Hepatocyte (in vitro differentiated cells): Measurements from ENCODE around the gene BCL3. TPM values are rescaled to one million over a fixed set of nuclear protein-coding genes. Genes with fewer than 3 reads are reported as not detected.

Experiments
- DNase-seq: peaks from one replicate; pipeline ENCODE4 v3.0.0-alpha.2; 2016; ENCODE audit warnings: low spot score
- H2AFZ ChIP-seq: fragments of 200-600 bp; sonication (generic); 2 replicates; pipeline ENCODE4 v1.6.0; 2016; ENCODE audit warnings: antibody characterized with exemption, mild to moderate bottlenecking
- H3K27ac ChIP-seq: fragments of 200-600 bp; sonication (generic); 2 replicates; pipeline ENCODE4 v1.5.1; 2016; ENCODE audit warnings: mild to moderate bottlenecking
- H3K27me3 ChIP-seq: fragments of 200-600 bp; sonication (generic); 2 replicates; pipeline ENCODE4 v1.6.1; 2016
- H3K36me3 ChIP-seq: fragments of 200-600 bp; sonication (generic); replicated peaks from 2 replicates; pipeline ENCODE4 v1.5.1; 2016; ENCODE audit warnings: low read depth; ENCODE audit not compliant: insufficient read depth
- H3K4me1 ChIP-seq: fragments of 200-600 bp; sonication (generic); 2 replicates; pipeline ENCODE4 v1.5.1; 2016; ENCODE audit warnings: mild to moderate bottlenecking, moderate library complexity; ENCODE audit not compliant: insufficient read depth
- H3K4me2 ChIP-seq: fragments of 200-600 bp; sonication (generic); 2 replicates; pipeline ENCODE4 v1.6.0; 2016
- H3K4me3 ChIP-seq: fragments of 200-600 bp; sonication (generic); 2 replicates; pipeline ENCODE4 v1.5.1; 2016; ENCODE audit warnings: mild to moderate bottlenecking
- H3K79me2 ChIP-seq: fragments of 200-600 bp; sonication (generic); 2 replicates; pipeline ENCODE4 v1.6.0; 2017; ENCODE audit warnings: mild to moderate bottlenecking
- H3K9me2 ChIP-seq: fragments of 200-600 bp; sonication (generic); replicated peaks from 2 replicates; pipeline ENCODE4 v1.6.0; 2017; ENCODE audit warnings: mild to moderate bottlenecking; ENCODE audit not compliant: insufficient read depth
- H3K9me3 ChIP-seq: fragments of 200-600 bp; sonication (generic); 2 replicates; pipeline ENCODE4 v1.5.1; 2016; ENCODE audit warnings: low read depth, mild to moderate bottlenecking
- H4K20me1 ChIP-seq: fragments of 200-600 bp; sonication (generic); 2 replicates; pipeline ENCODE4 v1.6.0; 2016; ENCODE audit warnings: mild to moderate bottlenecking; ENCODE audit not compliant: insufficient read depth, poor library complexity, severe bottlenecking
- EZH2 ChIP-seq: fragments of 200-600 bp; sonication (generic); IDR thresholded peaks from 2 replicates; pipeline ENCODE4 v1.6.1; 2016; ENCODE audit warnings: antibody characterized with exemption, mild to moderate bottlenecking, borderline replicate concordance
- EZH2phosphoT487 ChIP-seq: fragments of 200-600 bp; sonication (generic); IDR thresholded peaks from one replicate; pipeline ENCODE4 v1.6.1; 2018; ENCODE audit warnings: antibody characterized with exemption, mild to moderate bottlenecking, low read depth, moderate library complexity; ENCODE audit not compliant: unreplicated experiment, severe bottlenecking
- WGBS: methylation state at CpG from one replicate; pipeline ENCODE4 v1.1.6; 2016; ENCODE audit warnings: low lambda C conversion rate; ENCODE audit errors: missing lambda C conversion rate; 5-methylcytosine and 5-hydroxymethylcytosine counted together
- polyA plus RNA-seq: library from polyadenylated mRNA; unstranded; fragments of >200 nt; fragmentation: Nextera tagmentation; extraction: Ambion mirVana; gene quantifications from 2 replicates; pipeline ENCODE4 v1.2.1, GENCODE V29; 2016
- total RNA-seq: library from RNA; depleted of rRNA; stranded (reverse); fragments of >200 nt; gene quantifications from 2 replicates; pipeline ENCODE4 v1.2.3, GENCODE V29; 2014
- TF ChIP-seq, protein P1 (sequence below): fragments of 200-600 bp; sonication (generic); IDR thresholded peaks from 2 replicates; pipeline ENCODE4 v1.5.1; 2016; ENCODE audit warnings: antibody characterized with exemption, mild to moderate bottlenecking; ENCODE audit not compliant: poor library complexity

BCL3 gene
- total and polyA plus RNA-seq, 2 experiments from 2014 or later = 6.3 to 45.7 TPM

DNA sequence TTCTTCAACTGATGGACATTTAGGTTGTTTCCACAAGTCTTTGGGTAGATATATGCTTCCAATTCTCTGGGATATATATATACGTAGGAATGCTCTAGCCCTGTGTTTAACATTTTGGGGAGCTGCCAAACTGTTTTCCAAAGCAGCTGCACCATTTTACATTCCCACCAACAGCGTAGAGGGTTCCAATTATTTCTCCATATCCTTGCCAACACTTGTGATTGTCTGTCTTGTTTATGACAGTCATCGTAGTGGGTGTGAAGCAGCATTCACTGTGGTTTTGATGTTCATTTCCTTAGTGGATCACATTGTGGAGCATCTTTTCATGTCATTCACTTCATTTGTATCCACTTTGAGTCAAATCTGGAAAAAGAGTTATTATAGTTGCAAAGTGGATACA is 24.5 kb downstream of the BCL3 start:
- DNase-seq = no peak
- no peak overlapping the region for H2AFZ ChIP-seq
- WGBS = 62% methylated on average over 3 of the region's 3 CpGs
- H3K9me2 ChIP-seq = no peaks in the 10 kb centered on the region
- no peaks in the 10 kb centered on the region for H3K79me2 ChIP-seq
- H4K20me1 ChIP-seq = no peaks in the 10 kb centered on the region
- no peaks in the 10 kb centered on the region for H3K27me3 ChIP-seq
- no peak for TF ChIP-seq EZH2
- no peak for TF ChIP-seq EZH2phosphoT487
- TF ChIP-seq, protein P1, sequence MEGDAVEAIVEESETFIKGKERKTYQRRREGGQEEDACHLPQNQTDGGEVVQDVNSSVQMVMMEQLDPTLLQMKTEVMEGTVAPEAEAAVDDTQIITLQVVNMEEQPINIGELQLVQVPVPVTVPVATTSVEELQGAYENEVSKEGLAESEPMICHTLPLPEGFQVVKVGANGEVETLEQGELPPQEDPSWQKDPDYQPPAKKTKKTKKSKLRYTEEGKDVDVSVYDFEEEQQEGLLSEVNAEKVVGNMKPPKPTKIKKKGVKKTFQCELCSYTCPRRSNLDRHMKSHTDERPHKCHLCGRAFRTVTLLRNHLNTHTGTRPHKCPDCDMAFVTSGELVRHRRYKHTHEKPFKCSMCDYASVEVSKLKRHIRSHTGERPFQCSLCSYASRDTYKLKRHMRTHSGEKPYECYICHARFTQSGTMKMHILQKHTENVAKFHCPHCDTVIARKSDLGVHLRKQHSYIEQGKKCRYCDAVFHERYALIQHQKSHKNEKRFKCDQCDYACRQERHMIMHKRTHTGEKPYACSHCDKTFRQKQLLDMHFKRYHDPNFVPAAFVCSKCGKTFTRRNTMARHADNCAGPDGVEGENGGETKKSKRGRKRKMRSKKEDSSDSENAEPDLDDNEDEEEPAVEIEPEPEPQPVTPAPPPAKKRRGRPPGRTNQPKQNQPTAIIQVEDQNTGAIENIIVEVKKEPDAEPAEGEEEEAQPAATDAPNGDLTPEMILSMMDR = no peak
- H3K36me3 ChIP-seq = no peaks in the 10 kb centered on the region
- no peaks in the 10 kb centered on the region for H3K9me3 ChIP-seq
- H3K4me2 ChIP-seq = no peak overlapping the region
- H3K4me1 ChIP-seq = peaks cover 13% of the 10 kb centered on the region
- H3K4me3 ChIP-seq = no peak overlapping the region
- H3K27ac ChIP-seq = no peak overlapping the region

GRCh38 chr19:44775676-44776240 is 27.2 kb downstream of the BCL3 start:
- no peak for DNase-seq
- TF ChIP-seq EZH2phosphoT487 = no peak
- TF ChIP-seq, protein P1 = no peak
- TF ChIP-seq EZH2 = no peak
- Histone ChIP-seq H3K79me2 (peaks cover 14% of the 10 kb centered on the region), H3K36me3 (no peaks in the 10 kb centered on the region), H3K27ac (peak overlapping the region; percentile 57), H3K4me3 (no peak overlapping the region), H3K27me3 (no peaks in the 10 kb centered on the region), H4K20me1 (no peaks in the 10 kb centered on the region), H2AFZ (no peak overlapping the region), H3K4me2 (peak overlapping the region; percentile 75), H3K9me3 (no peaks in the 10 kb centered on the region), H3K4me1 (peaks cover 13% of the 10 kb centered on the region), H3K9me2 (no peaks in the 10 kb centered on the region)
- 87% methylated on average over 6 of the region's 6 CpGs for WGBS

DNA sequence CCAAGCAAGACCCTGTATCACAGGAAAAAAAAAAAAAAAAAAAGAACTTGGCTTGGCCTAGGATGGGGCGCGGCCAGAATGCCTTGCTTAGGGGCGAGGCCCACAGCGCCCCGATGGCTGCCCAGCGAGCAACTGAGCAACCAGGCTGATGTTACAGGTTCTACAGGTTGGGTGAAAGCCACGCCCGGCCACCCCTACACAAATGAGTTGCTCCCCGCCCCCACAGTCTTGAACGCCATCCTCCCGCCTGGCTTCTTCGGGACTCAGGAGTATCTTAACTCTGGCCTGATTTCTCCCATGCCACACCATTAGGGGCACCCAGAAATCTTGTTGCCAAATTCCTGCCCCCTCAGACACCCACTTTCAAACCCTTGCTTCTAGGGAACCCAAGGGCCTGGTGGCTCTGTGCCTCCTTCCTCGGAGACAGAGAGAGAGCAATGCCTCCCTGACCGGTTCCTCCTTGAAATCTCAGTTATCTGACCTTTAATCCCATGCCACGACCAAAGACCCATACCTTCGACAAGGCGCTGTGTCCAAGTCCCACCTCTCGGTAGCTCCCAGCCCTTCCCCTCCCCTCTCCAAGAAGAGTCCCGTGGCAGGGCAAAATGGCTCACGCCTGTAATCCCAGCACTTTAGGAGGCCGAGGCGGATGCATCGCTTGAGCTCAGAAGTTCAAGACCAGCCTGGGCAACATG is 28.0 kb downstream of the BCL3 start:
- Histone ChIP-seq H3K9me2 (no peaks in the 10 kb centered on the region), H3K4me3 (no peak overlapping the region), H2AFZ (no peak overlapping the region), H3K79me2 (peaks cover 14% of the 10 kb centered on the region), H3K4me1 (peaks cover 13% of the 10 kb centered on the region), H3K9me3 (no peaks in the 10 kb centered on the region), H3K27me3 (no peaks in the 10 kb centered on the region), H3K4me2 (peak overlapping the region; percentile 75), H3K36me3 (no peaks in the 10 kb centered on the region), H4K20me1 (no peaks in the 10 kb centered on the region), H3K27ac (peak overlapping the region; percentile 96)
- TF ChIP-seq, protein P1 = no peak
- no peak for TF ChIP-seq EZH2
- TF ChIP-seq EZH2phosphoT487 = no peak
- WGBS = 80% methylated on average over 23 of the region's 23 CpGs
- DNase-seq = peak; percentile 80
